OCI-LY1 (cell line): ENCODE measurements around the gene TBC1D2B.

Experiments used
- H2AFZ ChIP-seq: fragments of 200-600 bp; sonication (generic), shearing (Covaris generic); 2 replicates; pipeline ENCODE4 v1.6.0; 2014; ENCODE audit warnings: antibody characterized with exemption, mild to moderate bottlenecking, low read length
- H3F3A ChIP-seq: fragments of 200-600 bp; sonication (generic), shearing (Covaris generic); 2 replicates; pipeline ENCODE4 v1.6.0; 2014; ENCODE audit warnings: mild to moderate bottlenecking, antibody characterized with exemption, low read length, moderate library complexity; ENCODE audit not compliant: insufficient read depth
- H3K27ac ChIP-seq: fragments of 200-600 bp; sonication (generic); 2 replicates; pipeline ENCODE4 v1.5.1; 2014; ENCODE audit warnings: low read length, mixed run types, mild to moderate bottlenecking, low read depth; ENCODE audit not compliant: poor library complexity, severe bottlenecking
- H3K27me3 ChIP-seq: fragments of 200-600 bp; sonication (generic); 2 replicates; pipeline ENCODE4 v1.6.0; 2014; ENCODE audit warnings: antibody characterized with exemption, mild to moderate bottlenecking, low read length, moderate library complexity; ENCODE audit not compliant: insufficient read depth
- H3K36me3 ChIP-seq: fragments of 200-600 bp; sonication (generic); 2 replicates; pipeline ENCODE4 v1.6.1; 2014; ENCODE audit warnings: mild to moderate bottlenecking, antibody characterized with exemption, low read length, moderate library complexity, mixed read lengths; ENCODE audit not compliant: insufficient read depth
- H3K4me1 ChIP-seq: fragments of 200-600 bp; sonication (generic); 2 replicates; pipeline ENCODE4 v1.5.1; 2014; ENCODE audit warnings: mild to moderate bottlenecking, low read length, moderate library complexity; ENCODE audit not compliant: insufficient read depth, severe bottlenecking
- H3K4me2 ChIP-seq: fragments of 200-600 bp; sonication (generic), shearing (Covaris generic); 2 replicates; pipeline ENCODE4 v1.6.1; 2014; ENCODE audit warnings: low read length
- H3K4me3 ChIP-seq: fragments of 200-600 bp; sonication (generic); 2 replicates; pipeline ENCODE4 v1.5.1; 2014; ENCODE audit warnings: low read length, low read depth, mild to moderate bottlenecking, mixed read lengths; ENCODE audit not compliant: poor library complexity, severe bottlenecking
- H3K79me2 ChIP-seq: fragments of 200-600 bp; shearing (Covaris generic); 2 replicates; pipeline ENCODE4 v1.6.1; 2016; ENCODE audit warnings: mixed run types, low read length, mixed read lengths; ENCODE audit not compliant: insufficient read depth
- H3K9ac ChIP-seq: fragments of 200-600 bp; sonication (generic), shearing (Covaris generic); 2 replicates; pipeline ENCODE4 v1.6.1; 2014; ENCODE audit warnings: mild to moderate bottlenecking, low read length, mixed read lengths
- H3K9me2 ChIP-seq: fragments of 200-600 bp; sonication (generic), shearing (Covaris generic); 2 replicates; pipeline ENCODE4 v1.6.1; 2014; ENCODE audit warnings: low read depth, mild to moderate bottlenecking, low read length, mixed read lengths
- H3K9me3 ChIP-seq: fragments of 200-600 bp; shearing (Covaris generic); 2 replicates; pipeline ENCODE4 v1.6.1; 2014; ENCODE audit warnings: low read length, mixed read lengths
- H4K20me1 ChIP-seq: fragments of 200-600 bp; sonication (generic), shearing (Covaris generic); 2 replicates; pipeline ENCODE4 v1.6.0; 2016; ENCODE audit warnings: mild to moderate bottlenecking, low read length; ENCODE audit not compliant: insufficient read depth
- CTCF ChIP-seq: fragments of 200-600 bp; sonication (generic), shearing (Covaris generic); IDR thresholded peaks from 2 replicates; pipeline ENCODE4 v1.5.1; 2017; ENCODE audit warnings: mild to moderate bottlenecking, antibody characterized with exemption, low read length, moderate library complexity, mixed read lengths
- EZH2 ChIP-seq: fragments of 200-600 bp; sonication (generic), shearing (Covaris generic); IDR thresholded peaks from 2 replicates; pipeline ENCODE4 v1.8.0; 2017; ENCODE audit warnings: borderline replicate concordance, mixed run types, mild to moderate bottlenecking, antibody characterized with exemption, low read length, moderate library complexity, mixed read lengths

Gene TBC1D2B

GRCh38 chr15:78070049-78070700 lies 7.3 kb downstream of the TBC1D2B start:
- H3K79me2 ChIP-seq, result peaks cover 62% of the 10 kb centered on the region

GRCh38 chr15:78069462-78070029 lies 8.0 kb downstream of the TBC1D2B start:
- H3K4me1 ChIP-seq, result peaks cover 87% of the 10 kb centered on the region
- peaks cover 3% of the 10 kb centered on the region; the same call in 1 of the 2 replicates for H3K36me3 ChIP-seq
- H3K27ac ChIP-seq, result peak overlapping the region; percentile 88
- peak overlapping the region; percentile 32 for H3K4me3 ChIP-seq
- H3K9me2 ChIP-seq, result no peaks in the 10 kb centered on the region
- no peaks in the 10 kb centered on the region for H4K20me1 ChIP-seq
- H3K9me3 ChIP-seq, result no peaks in the 10 kb centered on the region
- peak overlapping the region; percentile 27; the same call in 1 of the 2 replicates for H3K9ac ChIP-seq
- H3K4me2 ChIP-seq, result peak overlapping the region; percentile 56
- peaks cover 64% of the 10 kb centered on the region for H3K79me2 ChIP-seq
- no peak overlapping the region for H2AFZ ChIP-seq
- no peaks in the 10 kb centered on the region for H3K27me3 ChIP-seq
- no peak for TF ChIP-seq EZH2
- no peak; the same call in 1 of the 2 replicates for TF ChIP-seq CTCF
- no peaks in the 10 kb centered on the region for H3F3A ChIP-seq

More at GRCh38 chr15:78070049-78070700, 7.3 kb downstream of the TBC1D2B start:
- no peak overlapping the region for H2AFZ ChIP-seq
- H3K36me3 ChIP-seq, result peaks cover 6% of the 10 kb centered on the region; the same call in 1 of the 2 replicates
- H3K9me3 ChIP-seq, result no peaks in the 10 kb centered on the region
- H4K20me1 ChIP-seq, result no peaks in the 10 kb centered on the region
- H3F3A ChIP-seq, result no peaks in the 10 kb centered on the region
- H3K27me3 ChIP-seq, result no peaks in the 10 kb centered on the region
- H3K4me3 ChIP-seq, result peak overlapping the region; percentile 32
- TF ChIP-seq CTCF (no peak), EZH2 (no peak)
- H3K4me1 ChIP-seq, result peaks cover 81% of the 10 kb centered on the region
- peak overlapping the region; percentile 56 for H3K4me2 ChIP-seq
- peak overlapping the region; percentile 88 for H3K27ac ChIP-seq
- peak overlapping the region; percentile 26; the same call in 1 of the 2 replicates for H3K9ac ChIP-seq
- H3K9me2 ChIP-seq, result no peaks in the 10 kb centered on the region

- Histone ChIP-seq H3K9ac (peak overlapping the region; percentile 27; the same call in 1 of the 2 replicates), H3K4me1 (peaks cover 92% of the 10 kb centered on the region), H3K27me3 (no peaks in the 10 kb centered on the region), H3K27ac (peak overlapping the region; percentile 88), H3K9me2 (no peaks in the 10 kb centered on the region), H3K9me3 (no peaks in the 10 kb centered on the region), H3K4me2 (peak overlapping the region; percentile 56), H3F3A (no peaks in the 10 kb centered on the region), H3K4me3 (peak overlapping the region; percentile 32), H4K20me1 (no peaks in the 10 kb centered on the region), H3K79me2 (peaks cover 65% of the 10 kb centered on the region), H2AFZ (no peak overlapping the region), H3K36me3 (no peaks in the 10 kb centered on the region; the same call in 1 of the 2 replicates)
- no peak for TF ChIP-seq EZH2
- no peak for TF ChIP-seq CTCF
Measured at GRCh38 chr15:78069052-78069414, 8.5 kb downstream of the TBC1D2B start.
